ENCODE measurements around the gene LRRC8B.

The LRRC8B gene

DNA sequence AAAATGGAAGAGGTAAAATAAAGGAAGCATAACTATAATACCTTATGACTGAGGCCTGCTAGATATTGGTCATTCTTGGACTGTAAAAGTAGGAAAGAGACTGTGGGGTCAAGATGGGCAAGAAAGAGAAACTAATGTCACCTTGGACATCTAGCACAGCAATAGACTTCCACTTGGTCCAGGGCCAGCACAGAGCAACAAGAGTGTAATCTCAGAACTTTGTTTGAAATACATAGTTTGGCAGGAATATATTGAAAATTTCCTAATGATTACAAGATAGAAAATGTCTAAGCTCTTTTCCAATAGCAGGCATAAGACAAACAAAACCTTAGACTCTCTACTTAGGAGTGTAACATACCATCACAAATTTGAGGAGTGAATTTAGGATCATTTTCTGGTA lies 112.9 kb downstream of the LRRC8B start:
- DNase-seq, result no peak

DNA sequence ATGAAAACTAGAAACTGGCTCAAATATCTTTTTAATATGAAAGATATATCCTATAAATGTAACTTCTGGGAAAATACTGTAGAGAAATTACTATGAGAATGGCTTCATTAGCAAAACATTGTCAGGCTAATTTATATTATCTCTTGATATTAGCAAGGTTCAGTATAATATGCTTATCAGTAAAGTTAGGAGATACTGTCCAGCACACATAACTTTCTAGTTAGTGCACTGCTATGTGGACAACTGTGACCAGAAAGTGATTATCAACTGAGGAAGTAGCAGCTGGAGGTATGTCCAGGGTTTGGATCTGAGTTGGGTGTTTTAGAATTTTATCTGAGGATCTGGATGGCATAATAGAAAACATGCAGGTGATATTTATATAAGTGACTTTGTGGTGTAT lies 115.8 kb downstream of the LRRC8B start:
- DNase-seq, result no peak

DNA sequence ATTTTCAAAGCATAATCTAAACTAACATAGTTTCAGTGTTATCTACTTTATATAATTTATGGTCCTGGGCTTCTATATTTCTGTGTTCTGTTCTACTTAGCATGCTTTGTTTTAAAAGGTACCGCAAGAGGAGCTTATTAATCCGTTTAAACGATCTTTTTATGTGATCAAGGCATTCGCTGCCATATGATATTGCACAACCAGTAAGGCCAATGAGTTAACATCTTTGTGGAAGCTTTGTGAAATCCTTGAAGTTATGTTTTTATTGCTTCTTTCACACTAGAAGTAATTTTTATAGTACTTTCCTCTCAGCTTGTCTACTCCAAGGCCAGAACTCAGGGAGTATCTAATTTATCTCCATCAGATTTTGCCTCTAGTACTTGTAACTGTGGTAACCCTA lies 117.2 kb downstream of the LRRC8B start:
- DNase-seq, result no peak

DNA sequence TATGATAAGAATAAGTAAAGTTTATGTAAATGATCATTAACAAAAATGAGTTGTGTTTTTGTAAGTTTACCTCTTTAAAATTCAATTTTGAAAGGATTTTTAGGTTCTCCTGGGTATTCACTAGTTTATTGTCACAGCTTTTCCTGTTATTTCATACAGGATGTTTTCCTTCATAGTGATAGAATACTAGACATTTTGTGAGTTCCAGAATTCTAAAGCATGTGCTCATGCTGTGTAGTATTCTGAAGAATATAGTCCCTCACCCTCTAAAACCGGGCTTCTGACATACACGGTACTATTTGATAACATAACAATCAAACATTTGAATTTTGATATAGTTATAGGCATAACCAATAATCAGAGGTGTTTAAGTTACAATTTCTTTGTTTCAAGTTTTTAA lies 118.9 kb downstream of the LRRC8B start:
- no peak for DNase-seq

DNA sequence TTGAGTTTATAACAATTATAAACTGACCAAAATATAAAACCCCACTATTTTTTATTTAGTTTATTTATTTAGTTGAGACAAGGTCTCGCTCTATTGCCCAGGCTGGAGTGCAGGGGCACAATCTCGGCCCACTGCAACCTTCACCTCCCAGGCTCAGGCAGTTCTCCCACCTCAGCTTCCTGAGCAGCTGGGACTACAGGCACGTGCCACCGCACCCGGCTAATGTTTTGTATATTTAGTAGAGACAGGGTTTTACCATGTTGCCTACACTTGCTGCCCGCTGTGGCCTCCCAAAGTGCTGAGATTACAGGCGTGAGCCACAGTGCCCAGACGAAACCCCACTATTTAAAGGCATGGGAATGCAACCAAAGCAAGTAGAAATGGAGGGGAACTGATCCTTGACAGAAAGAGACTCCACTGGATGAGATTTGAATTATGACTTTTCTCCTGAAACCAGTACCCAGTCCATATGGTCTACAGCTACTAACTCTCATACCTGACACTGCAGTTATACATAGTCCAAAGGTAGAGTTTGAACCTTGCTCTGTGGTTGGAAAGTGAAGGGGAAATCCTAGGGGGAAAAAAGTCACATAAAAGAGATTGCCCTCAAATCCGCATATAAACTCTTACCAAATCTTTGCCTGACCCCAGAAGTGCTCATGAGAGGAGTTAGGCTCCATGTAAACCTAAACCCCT lies 119.6 kb downstream of the LRRC8B start:
- DNase-seq, result no peak

DNA sequence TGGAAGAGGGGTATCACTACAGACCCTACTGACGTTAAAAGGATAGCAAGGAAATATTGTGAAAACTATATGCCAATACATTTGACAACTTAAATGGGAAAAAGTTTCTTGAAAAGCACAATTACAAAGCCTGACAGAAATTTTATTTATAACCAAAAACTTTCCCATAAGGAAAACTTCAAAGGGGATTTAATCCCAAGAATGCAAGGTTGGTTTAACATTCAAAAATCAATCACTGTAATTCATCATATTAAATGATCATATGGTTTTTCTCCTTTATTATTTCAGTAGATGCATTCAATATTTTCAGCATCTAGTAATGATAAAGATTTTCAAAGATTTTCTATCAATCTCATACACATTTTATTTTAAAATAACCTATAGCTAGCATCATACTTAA lies 121.6 kb downstream of the LRRC8B start:
- DNase-seq, result no peak
